ENCODE results near the gene PRMT7.
"Not testable (repeated sequence)": the region's sequence is repeated elsewhere in the genome, so short reads cannot be mapped to it uniquely, and the experiment has no call there.

The PRMT7 gene

DNA sequence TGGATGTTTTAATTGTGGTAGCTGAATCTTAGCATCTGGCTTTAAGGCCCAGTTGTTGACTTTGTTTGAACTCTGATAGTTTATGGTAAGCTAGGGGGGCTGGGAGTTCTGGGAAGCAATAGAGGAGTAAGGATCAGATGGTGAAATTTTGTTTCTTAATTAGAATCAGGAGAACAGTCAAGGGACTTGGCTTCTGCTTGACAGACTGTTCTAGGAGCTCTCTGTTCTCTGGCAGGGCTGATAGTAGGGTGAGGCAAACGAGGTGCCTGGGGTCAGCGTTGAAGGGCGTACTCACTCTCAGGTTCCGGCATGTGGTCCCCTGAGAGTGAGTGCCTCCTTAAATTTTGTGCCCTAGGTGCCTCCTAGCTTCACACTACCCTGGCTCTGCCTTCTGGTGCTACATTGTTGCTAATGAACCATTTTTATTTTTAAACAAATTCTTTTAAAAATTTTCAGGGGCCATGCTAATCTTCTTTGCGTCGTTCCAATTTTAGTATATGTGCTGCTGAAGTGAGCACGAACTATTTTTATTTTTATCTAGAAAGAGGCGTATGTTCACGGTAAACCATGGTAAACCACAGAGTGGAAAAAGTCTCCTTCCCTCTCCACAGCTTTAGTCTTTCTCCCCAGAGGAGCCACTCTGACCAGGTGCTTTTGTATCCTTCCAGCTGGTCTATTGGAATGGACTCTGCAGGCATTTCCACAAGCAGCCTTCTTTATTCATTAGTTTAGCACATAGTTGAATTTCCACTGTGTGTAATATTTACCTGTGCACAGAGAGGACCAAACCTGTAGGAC is 26.8 kb upstream of the PRMT7 start:
- no peak overlapping the region for H3K4me3 ChIP-seq (ENCODE audit: low read depth, low read length)
- DNase-seq (ENCODE audit: low read depth, low spot score): no peak
- no peak for TF ChIP-seq CTCF (IDR thresholded peaks at IDR 0.05; ENCODE audit: low read depth, low read length)
- in situ Hi-C loops (cut with HindIII; ENCODE audit: low sequenced_read_pairs): no loop called here

- H3K4me3 ChIP-seq (ENCODE audit: low read depth, low read length): no peak overlapping the region
- in situ Hi-C loops (cut with HindIII; ENCODE audit: low sequenced_read_pairs): no loop called here
- TF ChIP-seq CTCF (IDR thresholded peaks at IDR 0.05; ENCODE audit: low read depth, low read length): no peak
- DNase-seq (ENCODE audit: low read depth, low spot score): no peak
Observed at GRCh38 chr16:68284847-68285246, 26.0 kb upstream of the PRMT7 start.

DNA sequence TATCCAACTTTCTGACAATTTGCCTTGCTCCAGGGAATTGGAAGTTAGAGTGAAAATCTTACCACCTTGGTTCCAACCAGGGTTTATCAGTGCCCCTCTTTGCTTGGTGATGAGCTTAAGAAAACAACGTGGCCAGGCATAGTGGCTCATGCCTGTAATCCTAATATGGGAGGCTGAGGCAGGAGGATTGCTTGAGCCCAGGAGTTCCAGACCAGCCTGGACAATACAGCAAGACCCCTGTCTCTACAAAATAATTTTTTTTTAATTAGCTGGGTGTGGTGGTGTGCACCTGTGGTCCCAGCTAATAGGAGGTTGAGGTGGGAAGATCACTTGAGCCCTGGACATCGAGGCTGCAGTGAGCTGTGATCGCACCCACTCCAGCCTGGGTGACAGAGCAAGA is 25.1 kb upstream of the PRMT7 start:
- in situ Hi-C loops (cut with HindIII; ENCODE audit: low sequenced_read_pairs): no loop called here
- no peak overlapping the region for H3K4me3 ChIP-seq (ENCODE audit: low read depth, low read length)
- DNase-seq (ENCODE audit: low read depth, low spot score): no peak
- no peak for TF ChIP-seq CTCF (IDR thresholded peaks at IDR 0.05; ENCODE audit: low read depth, low read length)

DNA sequence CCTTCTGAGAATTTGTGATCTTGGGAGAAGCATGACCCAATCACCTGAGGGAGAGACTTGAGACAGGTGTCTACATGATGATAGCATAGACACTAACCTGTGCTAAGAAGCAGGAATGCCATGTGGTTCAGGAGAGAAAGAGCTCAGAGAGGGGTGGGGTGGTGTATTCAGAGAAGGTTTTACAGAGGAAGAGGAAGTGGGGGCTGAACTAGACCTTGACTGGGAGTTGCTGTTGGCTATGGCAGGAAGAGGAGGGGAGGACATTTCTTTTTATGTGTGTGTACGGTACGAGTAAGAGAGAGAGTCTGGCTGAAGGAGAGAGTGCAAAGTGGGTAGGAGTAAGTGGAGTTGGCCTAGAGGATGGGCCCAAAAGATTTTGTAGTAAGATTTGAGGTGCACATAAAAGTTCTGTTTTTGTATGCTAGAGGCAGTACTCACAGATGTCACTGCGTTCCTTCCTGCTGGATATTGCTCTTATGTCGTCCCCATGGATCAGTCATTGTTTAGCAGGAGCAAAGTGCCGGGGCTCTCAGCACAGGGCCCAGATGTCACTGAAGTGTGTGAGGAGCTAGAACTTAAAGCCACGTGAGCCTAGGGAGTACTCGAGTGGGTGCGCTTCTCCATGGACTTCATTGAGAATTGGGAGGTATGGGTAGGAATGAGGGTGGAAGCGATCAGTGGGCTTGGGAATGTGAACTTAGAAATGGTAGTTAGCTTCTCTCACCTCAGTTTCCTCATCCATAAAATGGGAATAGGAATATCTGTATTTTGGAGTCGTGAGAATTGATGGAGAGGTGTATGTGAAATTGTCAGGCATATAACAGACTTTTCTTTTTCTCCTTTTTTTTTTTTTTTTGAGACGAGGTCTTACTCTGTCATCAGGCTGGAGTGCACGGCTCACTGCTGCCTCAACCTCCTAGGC is 24.4 kb upstream of the PRMT7 start:
- H3K4me3 ChIP-seq (ENCODE audit: low read depth, low read length): no peak overlapping the region
- no peak for DNase-seq (ENCODE audit: low read depth, low spot score)
- in situ Hi-C loops (cut with HindIII; ENCODE audit: low sequenced_read_pairs): no loop called here
- TF ChIP-seq CTCF (IDR thresholded peaks at IDR 0.05; ENCODE audit: low read depth, low read length): no peak

DNA sequence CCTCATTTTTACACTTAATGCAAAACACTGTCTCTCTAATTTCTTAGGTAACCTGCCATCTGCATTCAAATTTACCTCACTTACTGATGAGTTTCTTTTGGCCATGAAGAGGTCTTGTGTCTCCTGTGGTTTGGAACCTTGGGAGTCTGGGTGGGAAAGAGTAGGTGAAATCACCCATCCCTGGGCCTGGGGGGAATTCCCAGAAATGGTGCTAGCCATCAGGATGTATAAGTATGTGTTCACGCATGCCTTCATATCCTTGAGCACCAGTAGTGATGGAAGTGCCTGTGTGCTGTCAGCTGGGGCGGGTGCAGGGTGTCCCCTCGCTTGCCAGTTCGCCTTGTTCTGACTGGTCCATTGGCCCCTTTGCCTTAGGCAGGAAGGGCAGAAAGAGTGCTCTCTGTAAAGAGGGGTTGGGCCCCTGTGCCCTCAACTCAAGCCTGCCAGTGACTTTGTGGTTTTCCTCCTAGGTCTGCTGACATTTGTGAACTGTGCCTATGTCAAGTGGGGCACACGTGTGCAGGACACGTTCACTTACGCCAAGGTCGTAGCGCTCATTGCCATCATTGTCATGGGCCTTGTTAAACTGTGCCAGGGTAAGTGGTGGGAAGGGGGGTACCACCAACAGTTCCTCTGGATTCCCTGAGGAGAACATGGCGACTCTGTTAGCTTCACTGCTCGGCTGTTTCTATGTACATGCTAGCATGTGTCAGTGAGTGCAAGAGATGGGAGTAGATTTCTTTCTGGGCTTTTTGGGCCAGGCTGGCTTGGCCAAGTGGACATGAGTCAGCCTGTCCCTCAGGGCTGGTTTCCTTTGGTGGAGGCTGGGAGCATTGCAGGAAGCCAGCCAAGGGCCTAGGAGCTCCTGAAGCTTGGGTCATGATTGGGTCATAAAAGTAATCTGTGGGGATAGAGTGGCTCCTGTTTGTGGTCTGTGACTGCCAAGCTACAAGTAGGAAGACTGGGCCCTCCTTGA is 23.3 kb upstream of the PRMT7 start:
- DNase-seq (ENCODE audit: low read depth, low spot score): peak; percentile 73
- in situ Hi-C loops (cut with HindIII; ENCODE audit: low sequenced_read_pairs): no loop called here
- no peak for TF ChIP-seq CTCF (IDR thresholded peaks at IDR 0.05; ENCODE audit: low read depth, low read length)
- H3K4me3 ChIP-seq (ENCODE audit: low read depth, low read length): no peak overlapping the region

- TF ChIP-seq CTCF (IDR thresholded peaks at IDR 0.05; ENCODE audit: low read depth, low read length): no peak
- no peak for DNase-seq (ENCODE audit: low read depth, low spot score)
- in situ Hi-C loops (cut with HindIII; ENCODE audit: low sequenced_read_pairs): no loop called here
- no peak overlapping the region for H3K4me3 ChIP-seq (ENCODE audit: low read depth, low read length)
Observed at GRCh38 chr16:68288252-68288650, 22.6 kb upstream of the PRMT7 start.

- H3K4me3 ChIP-seq (ENCODE audit: low read depth, low read length); in situ Hi-C loops (cut with HindIII; ENCODE audit: low sequenced_read_pairs); DNase-seq (ENCODE audit: low read depth, low spot score): not testable (repeated sequence)
Observed at GRCh38 chr16:68288796-68289195, 22.0 kb upstream of the PRMT7 start.
